NCI-H774 (cell line): ENCODE data around the gene MRPL24.
"Not testable (repeated sequence)": the region's sequence is repeated elsewhere in the genome, so short reads cannot be mapped to it uniquely, and the experiment has no call there.

Experiments
- DNase-seq: peaks from one replicate; lab custom pipeline; 2025; lab: John Stamatoyannopoulos, UW

The MRPL24 gene

DNA sequence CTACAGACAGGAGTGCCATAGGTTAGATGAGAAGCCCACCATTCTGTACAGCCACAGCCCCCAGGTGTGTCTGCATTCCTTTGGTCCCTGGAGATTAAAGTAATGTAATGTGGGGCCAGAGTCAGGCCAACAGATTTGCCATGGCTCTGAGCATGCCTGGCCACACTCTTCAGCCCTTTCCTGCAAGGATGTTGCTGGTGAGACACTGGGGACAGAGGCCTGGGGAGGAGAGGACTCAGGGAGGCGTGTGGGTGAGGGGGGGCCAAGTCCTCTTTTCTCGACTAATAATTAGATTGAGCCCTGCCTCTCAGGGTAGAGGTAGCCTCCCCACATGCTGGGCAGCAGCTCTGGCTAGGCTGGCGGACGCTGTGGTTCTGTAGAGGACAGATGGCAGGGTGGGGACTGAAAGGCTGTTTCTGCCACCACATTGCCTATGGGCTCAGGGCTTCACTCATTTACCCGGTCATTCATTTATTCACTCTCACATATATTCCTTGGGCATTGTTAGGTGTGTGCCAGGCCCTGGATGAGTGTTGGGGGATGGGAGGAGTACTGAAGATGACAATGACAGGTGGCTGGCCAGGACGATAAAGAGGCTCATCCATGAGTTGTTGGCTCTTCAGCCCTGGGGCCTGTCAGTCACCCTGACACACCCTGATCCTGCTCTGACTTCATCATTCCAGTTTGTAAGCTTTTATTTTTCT is 19.4 kb upstream of the MRPL24 start:
- DNase-seq = no peak

DNA sequence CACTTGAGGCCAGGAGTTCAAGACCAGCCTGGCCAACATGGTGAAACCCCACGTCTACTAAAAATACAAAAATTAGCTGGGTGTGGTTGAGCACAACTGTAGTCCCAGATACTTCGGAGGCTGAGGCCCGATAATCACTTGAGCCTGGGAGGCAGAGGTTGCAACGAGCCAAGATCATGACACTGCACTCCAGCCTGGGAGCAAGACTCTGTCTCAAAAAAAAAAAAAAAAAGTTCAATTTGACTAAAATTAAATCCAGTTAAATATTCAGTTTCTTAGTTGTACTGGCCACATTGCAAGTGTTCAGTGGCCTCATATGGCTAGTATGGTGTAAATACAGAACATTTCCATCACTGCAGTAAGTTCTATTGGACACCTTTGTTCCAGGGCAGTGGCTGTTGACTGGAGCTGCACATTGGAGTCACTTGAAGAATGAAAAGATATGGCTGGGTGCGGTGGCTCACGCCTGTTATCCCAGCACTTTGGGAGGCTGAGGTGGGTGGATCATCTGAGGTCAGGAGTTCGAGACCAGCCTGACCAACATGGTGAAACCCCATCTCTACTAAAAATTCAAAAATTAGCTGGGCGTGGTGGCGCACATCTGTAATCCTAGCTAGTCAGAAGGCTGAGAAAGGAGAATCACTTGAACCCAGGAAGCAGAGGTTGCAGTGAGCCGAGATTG is 16.8 kb upstream of the MRPL24 start:
- not testable (repeated sequence) for DNase-seq

DNA sequence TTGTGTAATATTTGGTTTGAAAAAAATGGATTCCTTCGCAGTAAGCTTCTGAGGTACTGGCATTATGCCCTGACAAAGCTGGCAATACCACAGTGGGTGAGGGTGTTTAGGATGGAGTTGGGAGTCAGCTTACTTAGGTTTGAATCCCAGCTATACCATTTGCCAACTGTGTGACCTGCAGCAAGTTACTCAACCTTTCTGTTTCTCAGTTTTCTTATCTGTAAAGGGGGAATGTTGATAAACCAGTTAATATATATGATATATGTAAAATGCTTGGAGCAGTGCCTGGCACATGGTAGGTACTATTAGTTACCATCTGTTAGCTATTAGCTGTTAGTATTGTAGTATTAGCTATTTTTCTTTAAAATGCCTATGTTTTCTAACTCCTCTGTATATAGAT is 15.5 kb upstream of the MRPL24 start:
- no peak for DNase-seq

DNA sequence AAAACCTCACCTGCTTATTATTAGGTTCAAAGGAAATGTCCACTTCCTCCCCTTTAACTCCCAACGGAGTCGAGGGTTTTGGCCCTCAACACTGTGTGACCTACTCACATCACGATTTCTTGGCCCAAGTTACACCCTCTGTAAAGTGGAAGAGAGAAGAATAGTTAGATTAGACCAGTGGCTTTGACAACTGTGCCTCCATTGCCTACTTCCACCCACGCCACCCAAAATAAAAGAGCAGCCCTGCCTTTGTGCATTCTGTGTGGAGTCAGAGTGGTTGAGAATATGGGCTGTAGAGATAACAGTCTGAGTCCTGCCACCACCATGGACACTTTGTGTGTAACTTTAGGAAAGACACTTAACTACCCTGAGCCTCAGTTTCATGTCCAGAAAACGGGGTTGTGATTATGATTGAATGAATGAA is 14.7 kb upstream of the MRPL24 start:
- DNase-seq = no peak

DNA sequence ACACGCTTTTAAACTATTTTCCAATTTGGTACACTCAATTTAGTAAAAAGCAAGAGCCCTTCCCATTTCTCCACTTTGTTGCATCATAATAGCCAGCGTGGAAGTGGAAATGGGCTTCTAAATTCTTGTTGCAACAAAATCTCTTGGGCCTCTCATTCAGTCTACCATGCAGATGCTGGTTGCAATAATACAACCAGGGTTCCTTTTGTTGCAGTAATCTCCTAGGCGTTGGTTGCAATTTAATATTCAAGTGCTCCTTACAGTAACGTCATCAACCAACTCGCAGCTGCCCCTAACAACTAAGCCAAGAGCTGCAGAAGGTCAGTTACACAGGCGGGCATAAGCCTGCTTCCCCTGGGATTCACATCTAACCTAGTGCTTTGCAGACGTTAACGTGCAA is 13.3 kb upstream of the MRPL24 start:
- no peak for DNase-seq

DNA sequence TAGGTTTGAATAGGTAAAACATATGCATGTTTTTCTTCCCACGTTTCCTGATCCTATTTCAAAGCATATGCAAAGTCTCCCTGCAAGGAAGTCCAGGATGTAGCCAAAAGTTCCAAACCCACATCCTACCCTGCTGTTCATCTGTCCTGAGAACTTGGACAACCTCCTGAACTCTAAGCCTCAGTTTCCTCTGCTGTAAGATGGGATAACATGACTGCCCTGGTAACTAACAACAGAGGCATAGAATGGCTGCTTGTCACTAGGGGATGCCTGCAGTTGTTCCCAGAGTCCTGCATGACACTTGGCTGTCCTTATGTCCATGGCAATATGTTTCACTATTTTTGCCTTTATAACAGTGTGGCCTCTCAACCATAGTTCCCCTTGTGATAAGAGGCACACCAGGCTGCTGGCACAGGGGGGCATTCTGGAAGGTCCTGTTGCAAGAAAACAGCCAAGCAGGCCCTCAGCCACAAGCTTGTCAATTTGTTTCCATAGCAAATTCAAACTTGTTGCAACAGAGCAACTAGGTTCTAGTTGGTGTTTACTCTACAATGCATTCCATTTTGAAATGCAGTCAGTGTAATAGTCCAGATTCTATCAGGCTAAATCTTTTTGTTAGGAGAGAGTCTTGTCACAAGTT is 12.1 kb upstream of the MRPL24 start:
- DNase-seq = no peak

DNA sequence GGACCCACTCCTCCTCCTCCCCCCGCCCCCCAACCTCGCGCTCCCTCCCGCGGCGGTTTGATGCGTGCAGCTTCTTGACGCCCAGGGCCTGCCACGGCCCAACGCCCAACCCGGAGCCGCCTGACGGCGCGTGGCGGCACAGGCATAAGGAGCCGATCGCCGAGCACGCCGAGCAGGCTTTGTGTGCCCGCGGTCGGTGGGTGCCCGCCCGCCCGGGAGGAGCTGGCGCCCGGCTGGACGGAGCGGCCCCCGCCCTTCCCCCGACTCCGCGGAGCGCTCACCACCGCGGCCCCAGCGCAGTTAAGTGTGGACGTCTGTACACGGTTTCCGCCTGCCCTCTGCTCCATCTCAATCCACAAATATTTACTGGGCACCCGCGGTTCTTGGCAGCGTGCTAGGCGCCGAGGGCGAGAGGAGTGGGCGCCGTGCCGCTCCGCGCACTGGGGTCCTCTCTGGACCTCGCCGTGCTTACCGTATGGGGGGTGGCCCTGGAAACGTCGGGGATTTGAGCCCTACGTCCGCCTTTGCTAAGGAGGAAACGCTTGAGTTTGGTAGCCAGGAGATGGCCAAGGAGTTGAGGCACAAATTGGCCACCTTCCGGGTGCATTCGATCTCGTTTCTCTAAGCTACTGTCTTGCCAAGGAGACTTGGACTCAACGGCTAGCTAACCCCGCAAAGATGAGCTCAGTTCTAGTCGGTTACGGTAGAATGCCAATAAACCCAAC is 11.0 kb upstream of the MRPL24 start:
- peak; percentile 94 for DNase-seq

DNA sequence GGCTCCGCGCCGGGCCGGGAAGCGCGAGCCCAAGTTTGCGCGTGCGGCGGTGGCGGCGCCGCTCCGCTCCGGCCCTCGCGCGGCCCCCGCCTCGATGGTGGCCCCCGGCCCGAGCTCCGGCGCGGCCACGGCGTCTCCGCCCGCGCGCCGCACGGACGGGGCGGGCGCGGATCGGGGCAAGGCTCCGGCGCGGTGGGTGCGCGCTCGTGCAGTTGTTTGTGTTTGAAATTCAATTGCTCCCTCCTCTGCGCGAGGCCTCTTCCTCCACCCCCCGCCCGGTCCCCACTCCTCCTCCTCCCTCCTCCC is 10.5 kb upstream of the MRPL24 start, which contains the start of gene HDGF:
TSS of gene HDGF (minus strand) at position 225 of the 306 bp plus-strand sequence. CDS start 246 bp downstream, outside the sequence.
- DNase-seq = no peak

DNA sequence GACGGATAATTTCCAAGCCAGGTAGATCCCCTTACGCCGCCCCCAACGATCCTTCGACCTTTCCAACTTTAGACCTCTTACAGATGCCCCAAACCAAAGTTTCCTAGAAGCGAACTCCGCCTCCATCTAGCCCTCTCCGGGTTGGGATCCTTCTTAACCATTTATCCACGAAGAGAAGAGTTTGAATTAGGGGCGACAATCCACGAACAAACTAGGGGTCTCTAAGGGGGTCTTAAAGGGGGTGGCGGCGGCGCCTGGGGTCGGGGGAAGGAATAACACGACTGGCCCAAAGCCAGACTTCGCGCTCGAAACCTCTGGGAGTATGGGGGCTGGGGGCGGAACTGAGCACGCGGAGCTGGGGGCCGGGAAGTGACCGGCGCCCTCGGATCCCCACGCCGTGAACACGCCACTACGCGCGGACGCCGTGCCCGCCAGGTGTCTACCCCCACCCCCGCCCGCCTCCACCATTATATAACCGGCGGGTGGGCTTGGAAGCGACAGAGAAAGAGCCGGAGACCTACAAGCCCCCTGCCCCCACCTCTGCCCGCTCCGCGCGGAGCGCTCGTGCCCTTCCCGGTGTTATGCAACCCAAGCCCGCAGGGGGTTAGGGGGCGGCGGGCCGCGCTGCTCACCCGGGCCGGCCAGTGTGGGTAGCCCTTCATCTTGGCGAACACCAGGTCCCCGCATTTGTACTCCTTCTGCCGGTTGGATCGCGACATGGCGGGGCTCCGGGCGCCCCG is 10.0 kb upstream of the MRPL24 start:
- peak; percentile 63 for DNase-seq

DNA sequence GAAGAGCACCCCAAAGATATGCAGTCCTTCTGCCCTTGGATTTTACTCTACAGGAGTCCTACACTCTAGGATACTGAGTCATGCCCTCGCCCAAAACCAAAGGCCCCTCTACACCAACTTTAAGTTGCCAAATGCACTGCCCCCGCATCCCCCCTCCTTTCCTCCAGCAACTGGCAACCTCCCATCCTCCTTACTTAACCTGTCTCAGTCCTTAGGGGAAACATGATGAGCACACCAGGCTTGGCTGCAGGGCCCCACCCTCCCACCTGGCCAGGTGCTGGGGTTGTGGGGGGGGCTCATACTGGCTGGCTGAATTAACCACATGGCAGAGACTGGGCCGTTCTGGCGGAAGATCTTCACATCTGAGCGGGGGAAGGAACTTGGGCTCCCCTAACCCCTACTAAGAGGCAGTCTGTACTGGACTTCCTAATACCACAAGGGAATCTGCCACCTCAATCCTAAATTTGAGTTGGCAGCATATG is 9.3 kb upstream of the MRPL24 start:
- peak; percentile 51 for DNase-seq

DNA sequence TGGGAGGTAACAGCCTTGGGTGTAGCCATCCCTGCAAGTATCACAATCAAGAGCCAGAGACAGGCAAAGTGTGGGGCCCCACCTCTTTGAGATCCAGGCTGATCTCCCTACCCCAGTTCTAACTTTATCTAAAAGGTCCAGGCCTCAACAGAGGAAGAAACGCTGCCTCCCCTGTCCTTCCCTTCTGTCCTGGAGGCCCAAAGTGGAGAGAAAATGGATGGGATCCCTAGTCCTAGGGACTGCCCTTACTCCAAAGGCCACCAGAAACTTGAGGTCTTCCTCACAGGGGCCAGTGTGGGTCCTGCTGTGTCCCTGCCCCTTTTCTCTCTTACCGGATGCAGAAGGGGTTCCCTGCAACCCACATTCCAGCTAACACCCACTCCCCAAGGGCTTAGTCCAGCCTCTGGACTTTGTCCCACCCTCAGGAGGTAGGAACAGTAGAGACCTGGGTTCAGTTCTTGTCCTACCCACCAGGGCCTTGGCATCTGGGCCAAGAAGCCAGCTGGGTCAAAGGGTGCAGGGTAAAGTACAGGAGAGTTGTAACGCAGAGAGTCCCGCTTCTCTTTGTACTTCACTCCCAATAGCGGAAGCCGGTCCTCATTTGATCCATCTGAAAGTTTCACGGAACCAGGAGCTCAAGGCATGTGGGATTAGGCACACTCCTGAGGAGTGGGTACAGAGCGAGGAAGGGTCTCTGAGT is 8.7 kb upstream of the MRPL24 start:
- DNase-seq = no peak

DNA sequence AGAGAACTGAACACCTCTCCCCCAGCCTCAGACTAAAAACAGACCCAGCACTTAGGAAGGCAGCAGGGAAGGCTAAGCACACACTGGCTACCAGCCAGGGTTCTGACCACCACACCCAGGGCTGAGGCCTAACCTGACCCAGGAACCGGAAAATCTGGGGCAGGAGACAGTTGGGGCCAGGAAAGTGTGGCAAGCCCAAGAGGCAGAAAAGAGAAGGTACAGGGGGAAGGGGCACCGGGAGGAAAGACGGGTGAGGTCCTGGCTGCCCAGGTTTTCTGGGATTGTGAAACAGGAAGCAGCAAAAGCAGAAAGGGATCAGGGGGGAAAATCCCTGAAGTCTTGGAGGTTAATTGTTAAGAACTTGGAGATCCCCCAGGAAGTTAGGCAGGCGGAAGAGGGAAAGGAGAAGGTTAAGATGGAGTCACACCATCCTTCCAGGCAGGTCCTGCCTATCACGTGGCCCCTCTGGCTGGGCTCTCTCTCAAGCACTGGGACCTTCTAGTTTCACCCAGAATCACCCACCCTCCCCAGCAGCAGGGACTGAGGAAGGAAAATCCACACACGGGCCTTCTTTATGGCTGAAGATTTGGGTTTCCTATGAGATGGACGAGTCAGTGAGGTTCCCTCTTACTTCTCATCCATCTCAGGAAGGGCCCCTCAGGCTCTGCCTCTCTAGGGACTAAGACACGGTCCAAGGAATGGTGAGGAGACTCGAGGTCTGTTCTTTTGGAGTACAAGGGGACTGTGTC is 8.0 kb upstream of the MRPL24 start:
- no peak for DNase-seq

DNA sequence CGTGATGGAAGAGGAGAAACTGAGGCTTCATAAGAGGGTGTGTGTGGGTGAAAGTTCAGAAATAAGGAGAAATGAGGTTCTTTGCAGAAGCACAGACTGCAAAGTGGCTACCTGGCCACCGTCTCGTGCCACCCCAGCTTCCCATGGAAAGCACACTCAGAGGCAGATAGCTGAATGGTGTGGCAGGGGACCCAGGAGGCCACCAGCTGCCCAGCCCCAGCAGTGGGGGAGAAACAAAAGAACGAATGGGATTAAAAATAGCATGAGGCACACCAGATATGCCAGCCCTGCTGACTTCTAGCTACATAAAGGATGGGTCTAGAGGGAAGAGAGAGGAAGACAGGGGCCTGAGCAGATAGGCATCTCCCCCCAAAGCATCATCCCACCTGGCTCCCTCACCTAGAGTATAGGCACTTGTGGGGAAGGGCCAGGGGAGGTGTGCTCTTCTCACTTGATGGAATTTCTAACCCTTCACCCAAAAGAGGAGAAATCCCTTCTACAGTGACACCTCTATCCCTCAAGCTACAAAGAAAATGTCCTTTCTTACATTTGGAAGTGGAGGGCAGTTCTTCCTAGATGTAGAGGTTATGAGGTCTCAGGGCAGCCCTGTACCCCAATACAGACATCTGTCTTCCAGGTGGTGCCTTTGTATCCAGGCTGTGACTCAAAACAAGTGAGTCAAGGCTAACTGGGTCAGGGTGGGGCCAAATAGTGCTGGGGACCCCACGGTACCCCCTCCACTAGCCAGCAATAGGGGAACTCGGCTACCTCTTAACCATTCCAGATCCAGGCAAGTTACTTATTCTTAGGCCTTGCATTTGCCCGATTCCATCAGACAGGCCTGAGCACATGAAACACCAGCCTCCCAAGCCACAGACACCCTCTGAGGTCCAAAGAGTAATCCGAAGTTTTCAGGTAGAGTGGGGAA is 7.1 kb upstream of the MRPL24 start:
- no peak for DNase-seq

DNA sequence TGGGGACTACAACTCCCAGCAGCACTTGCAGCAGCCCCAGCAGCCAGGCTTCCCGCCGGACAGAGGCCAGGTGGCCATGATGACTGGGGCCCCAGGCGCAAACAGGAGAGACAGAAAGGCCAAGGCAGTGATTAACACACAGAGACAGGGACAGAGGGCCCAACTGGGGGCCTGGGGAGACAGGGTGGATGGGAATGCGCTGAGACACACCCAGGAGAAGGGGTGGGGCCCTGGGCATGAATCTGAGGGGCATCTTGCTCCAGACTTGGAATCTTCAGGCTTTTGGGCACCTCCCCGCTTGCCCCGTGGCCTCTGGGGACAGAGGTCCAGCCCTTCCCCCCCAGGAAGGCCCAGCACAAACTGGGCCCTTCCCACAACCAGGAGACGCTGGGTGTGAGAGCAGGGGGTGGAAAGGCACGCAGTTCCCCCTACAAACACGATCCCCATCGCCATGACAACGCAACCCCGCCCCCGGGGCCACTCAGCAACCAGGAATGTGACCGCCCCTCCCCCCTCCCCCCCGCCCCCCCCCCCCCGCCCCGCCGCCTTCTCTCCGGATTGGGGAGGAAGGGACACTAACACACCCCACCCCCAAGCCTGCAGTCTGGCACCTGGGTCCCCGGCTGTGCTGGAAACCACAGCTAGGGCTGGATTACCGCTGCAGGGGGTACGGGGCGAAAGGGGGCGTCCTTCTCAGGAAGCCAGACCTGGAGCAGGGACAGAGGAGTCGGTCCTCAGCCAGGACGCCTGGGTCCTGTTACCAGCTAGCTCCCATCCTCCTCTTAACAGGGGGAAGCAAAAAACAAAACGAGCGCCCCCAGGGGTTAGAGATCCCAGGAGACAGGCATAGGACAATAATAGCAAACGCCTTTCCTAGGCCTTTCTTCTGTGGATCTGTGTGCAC is 6.1 kb upstream of the MRPL24 start:
- peak; percentile 83 for DNase-seq

DNA sequence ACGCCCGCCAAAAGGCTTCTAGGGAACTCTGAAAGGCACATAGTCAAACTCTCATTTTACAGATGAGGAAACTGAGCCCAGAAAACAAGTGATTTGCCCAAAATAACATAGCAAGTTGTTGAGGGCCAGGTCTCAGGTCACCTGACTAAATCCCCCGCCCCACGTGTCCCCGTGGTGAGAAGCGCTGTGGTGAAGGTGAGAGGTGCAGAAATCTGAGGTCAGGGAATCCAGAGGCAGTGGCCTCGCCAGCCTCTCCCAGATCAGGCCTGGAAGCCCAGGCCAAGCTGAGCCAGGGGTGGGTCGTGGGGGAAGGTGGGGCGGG is 5.5 kb upstream of the MRPL24 start:
- no peak for DNase-seq

DNA sequence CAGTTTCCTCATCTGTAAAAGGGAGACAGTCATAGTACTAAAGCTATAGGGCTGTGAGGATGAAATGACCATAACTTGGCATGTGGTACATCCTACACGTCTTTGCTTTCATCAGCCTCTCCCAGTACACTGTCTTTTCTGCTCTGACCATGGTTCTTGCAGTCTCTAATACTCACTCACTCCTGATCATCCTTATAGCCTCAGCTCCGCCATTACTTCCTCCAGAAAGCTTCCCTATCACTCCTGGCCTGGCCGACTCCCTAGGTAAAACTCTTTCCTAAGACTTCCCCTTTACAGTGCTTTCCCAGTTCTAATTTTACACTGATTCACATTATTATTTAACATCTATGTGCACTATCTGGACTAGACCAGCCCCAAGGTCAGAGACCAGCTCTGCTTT is 5.0 kb upstream of the MRPL24 start:
- no peak for DNase-seq

DNA sequence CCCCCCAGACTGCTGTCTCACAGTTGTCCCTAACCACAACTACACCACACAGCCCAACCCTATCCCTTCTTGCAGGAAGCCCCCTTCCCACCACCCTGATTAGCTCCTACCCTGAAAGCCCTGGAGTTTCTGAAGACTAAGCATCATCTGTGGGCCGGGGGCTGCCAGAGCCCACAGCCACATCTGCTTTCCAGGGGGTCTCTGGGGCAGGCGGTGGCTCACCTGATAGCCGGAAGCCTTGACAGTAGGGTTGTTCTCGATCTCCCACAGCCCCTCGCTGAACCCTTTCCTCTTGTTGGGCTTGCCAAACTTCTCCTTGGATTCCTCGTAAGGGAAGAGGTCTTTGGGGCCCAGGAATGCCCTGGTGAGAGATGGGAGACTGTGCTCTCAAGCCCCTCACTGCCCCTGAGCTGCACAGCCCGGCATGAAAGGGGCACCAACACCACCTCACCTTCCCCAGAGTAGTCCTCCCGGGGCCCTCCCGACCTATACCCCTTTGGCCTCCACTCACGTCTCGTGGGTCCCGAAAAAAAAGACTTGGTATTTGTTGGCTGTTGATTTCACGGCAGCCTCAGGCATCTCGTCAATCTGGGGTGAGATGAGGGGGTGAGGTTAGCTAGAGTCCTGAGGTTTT is 4.0 kb upstream of the MRPL24 start:
- DNase-seq = no peak

DNA sequence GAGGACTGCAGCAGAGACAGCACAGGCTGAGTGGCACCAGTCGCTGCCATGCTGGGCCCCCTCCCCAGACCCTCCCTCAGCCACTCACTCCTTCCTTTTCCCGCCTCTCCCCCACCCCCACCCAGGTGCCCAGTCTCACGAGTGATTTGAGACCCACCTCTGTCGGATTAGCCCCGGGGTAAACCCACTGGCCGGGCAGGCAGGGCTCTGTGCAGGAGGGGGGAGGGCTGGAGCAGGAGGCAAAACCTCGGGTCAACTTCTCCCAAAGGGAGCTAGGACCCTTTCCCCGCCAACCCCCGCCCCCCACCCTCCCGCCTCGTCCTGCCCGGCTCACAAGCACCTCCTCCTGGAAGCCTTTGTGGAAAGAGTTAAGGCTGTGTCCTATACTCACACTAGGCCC is 3.5 kb upstream of the MRPL24 start:
- no peak for DNase-seq
